Colonic mucosa (tissue), 4 donors: Measurements from ENCODE around the gene SPR. TPM values are rescaled to one million over a fixed set of nuclear protein-coding genes. Genes with fewer than 3 reads are reported as not detected.

Experiments used
- DNase-seq: peaks from one replicate; pipeline ENCODE4 v3.0.0-alpha.2; 2020
- H3K27ac ChIP-seq: fragments of 200-600 bp; one replicate; pipeline ENCODE4 v1.8.0; 2021
- H3K27me3 ChIP-seq: fragments of 200-600 bp; one replicate; pipeline ENCODE4 v1.8.0; 2021
- H3K36me3 ChIP-seq: fragments of 200-600 bp; one replicate; pipeline ENCODE4 v1.8.0; 2021
- H3K4me1 ChIP-seq: fragments of 200-600 bp; one replicate; pipeline ENCODE4 v1.8.0; 2021; ENCODE audit warnings: mild to moderate bottlenecking
- H3K4me3 ChIP-seq: fragments of 200-600 bp; one replicate; pipeline ENCODE4 v1.8.0; 2021
- H3K9ac ChIP-seq, 2 donors: one replicate each; pipeline ENCODE4 v1.7.0; 2013; ENCODE audit warnings: control low read depth in 2 of 2, low read depth in 2 of 2, low read length in 2 of 2
- H3K9me3 ChIP-seq: fragments of 200-600 bp; one replicate; pipeline ENCODE4 v1.8.0; 2021
- CTCF ChIP-seq: fragments of 200-600 bp; IDR thresholded peaks from one replicate; pipeline ENCODE4 v1.8.0; 2022; ENCODE audit warnings: antibody characterized with exemption, mild to moderate bottlenecking
- intact Hi-C: fragments of 100-400 bp; cut with DNase I; formaldehyde crosslinking; loops from one replicate; pipeline ENCODE4 v1.14.1; 2022
- total RNA-seq, 2 donors: library from RNA; stranded (reverse); fragmentation: NEBNext Ultra II Directional in 1 of 2; extraction: Animal tissue kit (Norgen Biotek cat#: 25700) in 1 of 2; gene quantifications; one replicate each; pipeline ENCODE4 v1.2.1, GENCODE V29; 2021
- donor health status: healthy.
- donor health status: DM: no; HTN: no; CAD: no.
- donor health status: DM: no; HTN: no; CAD: no.

SPR gene
- total RNA-seq, 2 donors from 2014 or later: 79.6 to 129 TPM

- H3K4me3 ChIP-seq: no peak overlapping the region
- H3K4me1 ChIP-seq: peaks cover 5% of the 10 kb centered on the region
- TF ChIP-seq CTCF: peak; percentile 48
- no peaks in the 10 kb centered on the region for H3K36me3 ChIP-seq
- no peak overlapping the region for H3K27ac ChIP-seq
- no peaks in the 10 kb centered on the region for H3K9me3 ChIP-seq
- DNase-seq: peak; percentile 77
- intact Hi-C loops: loop anchor here (2.0 kb wide), 1 partner anchor 89 kb away; no protein-coding TSS in a partner anchor
- H3K27me3 ChIP-seq: no peaks in the 10 kb centered on the region
- no peak overlapping the region for H3K9ac ChIP-seq
Observed at GRCh38 chr2:72859831-72860262, 27.4 kb upstream of the SPR start.

- intact Hi-C loops: no loop called here
- no peaks in the 10 kb centered on the region for H3K27me3 ChIP-seq
- peaks cover 5% of the 10 kb centered on the region for H3K4me1 ChIP-seq
- H3K9me3 ChIP-seq: no peaks in the 10 kb centered on the region
- peak; percentile 97 for TF ChIP-seq CTCF
- H3K36me3 ChIP-seq: no peaks in the 10 kb centered on the region
- H3K4me3 ChIP-seq: peak overlapping the region; percentile 14
- no peak overlapping the region for H3K27ac ChIP-seq
- no peak overlapping the region for H3K9ac ChIP-seq
- peak; percentile 90 for DNase-seq
Observed at GRCh38 chr2:72862239-72862988, 24.8 kb upstream of the SPR start.

GRCh38 chr2:72863046-72863445 lies 24.2 kb upstream of the SPR start:
- Histone ChIP-seq H3K36me3 (no peaks in the 10 kb centered on the region), H3K4me1 (peaks cover 5% of the 10 kb centered on the region), H3K4me3 (no peak overlapping the region), H3K27ac (no peak overlapping the region), H3K9ac (no peak overlapping the region), H3K27me3 (no peaks in the 10 kb centered on the region), H3K9me3 (no peaks in the 10 kb centered on the region)
- TF ChIP-seq CTCF: no peak
- DNase-seq: no peak
- intact Hi-C loops: no loop called here

- H3K27me3 ChIP-seq: no peaks in the 10 kb centered on the region
- intact Hi-C loops: no loop called here
- DNase-seq: no peak
- no peak overlapping the region for H3K4me3 ChIP-seq
- no peak overlapping the region for H3K27ac ChIP-seq
- H3K4me1 ChIP-seq: peaks cover 5% of the 10 kb centered on the region
- no peak for TF ChIP-seq CTCF
- no peaks in the 10 kb centered on the region for H3K9me3 ChIP-seq
- H3K9ac ChIP-seq: no peak overlapping the region
- H3K36me3 ChIP-seq: no peaks in the 10 kb centered on the region
Observed at GRCh38 chr2:72864500-72864899, 22.7 kb upstream of the SPR start.

GRCh38 chr2:72871060-72871459 lies 16.1 kb upstream of the SPR start:
- DNase-seq: no peak
- H3K9me3 ChIP-seq: no peaks in the 10 kb centered on the region
- no peak overlapping the region for H3K4me3 ChIP-seq
- no peaks in the 10 kb centered on the region for H3K4me1 ChIP-seq
- intact Hi-C loops: no loop called here
- no peaks in the 10 kb centered on the region for H3K27me3 ChIP-seq
- no peak for TF ChIP-seq CTCF
- H3K9ac ChIP-seq: no peak overlapping the region
- H3K36me3 ChIP-seq: no peaks in the 10 kb centered on the region
- no peak overlapping the region for H3K27ac ChIP-seq
